ENCODE data around the gene PCYT2.

GRCh38 chr17:81865733-81866439 is 45.3 kb downstream of the PCYT2 start:
- TF ChIP-seq CTCF (IDR thresholded peaks at IDR 0.05; ENCODE audit: borderline replicate concordance, extremely low read depth, low read length, poor library complexity, severe bottlenecking): no peak
- TF ChIP-seq EZH2 (IDR thresholded peaks at IDR 0.05; ENCODE audit: borderline replicate concordance, low read depth, low read length, severe bottlenecking): no peak

All from DND-41 (cell line).